HG02610 (cell line): ENCODE data around the gene ANKRD13C.
A peak's percentile ranks its signal among the peaks of the same experiment; 100 is the strongest.
"Not testable (repeated sequence)": the region's sequence is repeated elsewhere in the genome, so short reads cannot be mapped to it uniquely, and the experiment has no call there.

Experiments used
- ATAC-seq: cut with Tn5 transposase; IDR thresholded peaks from one replicate; pipeline ENCODE4 v1.9.1; 2021; ENCODE audit warnings: mild to moderate bottlenecking, moderate library complexity; ENCODE audit not compliant: unreplicated experiment

ANKRD13C gene, protein sequence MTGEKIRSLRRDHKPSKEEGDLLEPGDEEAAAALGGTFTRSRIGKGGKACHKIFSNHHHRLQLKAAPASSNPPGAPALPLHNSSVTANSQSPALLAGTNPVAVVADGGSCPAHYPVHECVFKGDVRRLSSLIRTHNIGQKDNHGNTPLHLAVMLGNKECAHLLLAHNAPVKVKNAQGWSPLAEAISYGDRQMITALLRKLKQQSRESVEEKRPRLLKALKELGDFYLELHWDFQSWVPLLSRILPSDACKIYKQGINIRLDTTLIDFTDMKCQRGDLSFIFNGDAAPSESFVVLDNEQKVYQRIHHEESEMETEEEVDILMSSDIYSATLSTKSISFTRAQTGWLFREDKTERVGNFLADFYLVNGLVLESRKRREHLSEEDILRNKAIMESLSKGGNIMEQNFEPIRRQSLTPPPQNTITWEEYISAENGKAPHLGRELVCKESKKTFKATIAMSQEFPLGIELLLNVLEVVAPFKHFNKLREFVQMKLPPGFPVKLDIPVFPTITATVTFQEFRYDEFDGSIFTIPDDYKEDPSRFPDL

DNA sequence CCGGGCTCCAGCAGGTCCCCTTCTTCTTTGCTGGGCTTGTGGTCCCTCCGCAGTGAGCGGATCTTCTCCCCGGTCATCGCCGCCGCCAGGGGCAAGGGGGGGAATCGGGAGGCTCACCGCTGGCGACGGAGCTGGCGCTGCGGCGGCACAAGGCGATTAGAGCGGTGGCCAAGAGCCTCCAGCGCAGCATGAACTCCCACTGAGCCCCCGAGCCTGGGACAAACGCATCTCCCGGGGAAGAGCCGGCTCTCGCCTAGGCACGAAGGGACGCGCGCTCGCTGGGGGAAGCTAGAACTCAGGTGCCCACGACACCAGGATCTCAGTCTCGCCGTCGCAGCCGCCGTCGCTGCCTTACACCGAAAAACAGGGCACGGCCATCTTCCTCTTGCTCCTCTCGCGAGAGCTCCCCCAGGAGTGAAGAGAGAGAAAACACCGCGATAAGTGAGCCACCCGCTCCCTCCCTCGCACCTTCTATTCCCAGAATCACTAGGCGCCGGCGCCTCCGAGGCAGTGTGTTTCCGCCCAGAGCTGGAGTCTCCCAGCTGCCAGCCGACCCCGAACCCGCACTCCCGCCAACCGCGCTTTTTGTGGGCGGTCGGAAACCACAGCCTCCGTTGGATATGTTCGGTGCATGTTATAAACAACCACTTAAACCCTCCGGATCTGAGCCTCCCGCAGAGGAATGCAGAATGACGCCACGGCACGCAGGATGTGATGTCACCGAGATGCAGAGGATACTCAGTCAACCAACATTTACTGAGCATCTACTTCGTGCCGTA lies at the start of gene ANKRD13C:
ANKRD13C (minus strand) TSS at position 391 of the 779 bp plus-strand sequence; CDS start at position 77, 314 bp downstream.
- peak; percentile 91 for ATAC-seq

DNA sequence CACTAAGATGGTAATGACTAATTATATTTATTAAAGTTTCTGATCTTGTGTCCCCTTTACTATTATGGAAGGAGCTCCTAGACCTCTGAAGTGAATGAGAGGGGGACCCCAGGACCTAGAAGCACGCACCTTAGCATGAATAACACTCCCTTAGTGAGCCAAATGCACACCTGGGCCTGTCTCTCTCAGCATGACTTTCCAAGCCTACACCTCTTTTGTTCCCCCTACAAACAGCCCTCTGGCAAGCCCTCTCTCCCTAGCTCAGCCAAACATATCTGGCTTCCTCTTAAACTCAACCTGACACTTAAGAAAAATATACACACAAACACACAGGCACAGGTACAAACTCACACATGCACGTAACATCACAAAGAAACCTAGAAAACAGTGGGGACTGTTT lies 49.2 kb upstream of the ANKRD13C start:
- no peak for ATAC-seq

DNA sequence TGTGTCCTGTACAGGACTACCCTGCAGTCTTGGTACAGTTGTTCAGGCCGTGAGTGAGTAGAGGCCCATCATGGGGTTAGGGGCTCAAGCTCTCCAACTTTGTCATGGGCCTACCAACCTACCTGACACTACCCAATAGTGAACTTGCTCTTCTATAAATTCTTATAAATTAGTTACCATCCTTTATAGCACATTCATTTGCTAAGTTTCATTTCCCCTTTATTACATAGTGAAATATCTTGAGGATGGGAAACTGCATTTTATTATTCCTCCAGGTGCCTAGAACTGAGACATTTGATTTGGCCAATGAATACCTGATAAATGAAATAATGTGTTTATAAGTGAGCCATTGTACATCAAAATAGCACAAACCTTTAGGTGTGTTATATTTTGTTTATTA lies 47.5 kb upstream of the ANKRD13C start:
- ATAC-seq = no peak

DNA sequence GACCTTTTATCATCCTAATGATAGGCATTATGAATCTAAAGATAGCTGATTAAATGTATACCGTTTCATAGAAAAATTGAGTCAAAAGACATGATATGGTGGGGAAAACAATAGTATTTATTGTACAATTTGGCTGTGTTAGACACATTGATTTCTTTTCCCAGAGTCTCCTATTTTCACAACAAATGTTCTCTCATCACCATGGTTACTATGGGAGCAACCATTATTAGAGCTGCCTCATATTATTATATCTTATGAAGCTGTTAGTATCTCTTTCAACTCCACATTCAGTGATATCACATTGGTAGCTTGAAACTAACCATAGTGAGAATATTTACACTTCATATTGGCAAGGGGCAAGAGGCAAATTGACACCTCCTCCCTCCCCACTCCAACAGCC lies 45.8 kb upstream of the ANKRD13C start:
- no peak for ATAC-seq

DNA sequence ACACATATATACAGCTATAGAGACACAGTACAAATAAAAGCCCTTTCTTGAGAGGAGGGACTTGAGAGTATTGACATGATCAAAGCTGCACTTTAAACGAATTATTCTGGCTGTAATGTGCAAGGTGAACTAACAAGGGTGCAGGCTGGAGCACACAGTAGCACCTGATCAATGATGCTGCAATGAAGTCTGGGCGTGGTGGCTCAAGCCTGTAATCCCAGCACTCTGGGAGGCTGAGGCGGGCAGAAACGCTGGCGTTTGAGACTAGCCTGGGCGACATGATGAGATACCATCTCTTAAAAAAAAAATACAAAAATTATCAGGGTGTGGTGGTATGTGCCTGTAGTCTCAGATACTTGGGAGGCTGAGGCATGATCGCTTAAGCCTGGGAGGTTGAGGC lies 42.5 kb upstream of the ANKRD13C start:
- no peak for ATAC-seq

DNA sequence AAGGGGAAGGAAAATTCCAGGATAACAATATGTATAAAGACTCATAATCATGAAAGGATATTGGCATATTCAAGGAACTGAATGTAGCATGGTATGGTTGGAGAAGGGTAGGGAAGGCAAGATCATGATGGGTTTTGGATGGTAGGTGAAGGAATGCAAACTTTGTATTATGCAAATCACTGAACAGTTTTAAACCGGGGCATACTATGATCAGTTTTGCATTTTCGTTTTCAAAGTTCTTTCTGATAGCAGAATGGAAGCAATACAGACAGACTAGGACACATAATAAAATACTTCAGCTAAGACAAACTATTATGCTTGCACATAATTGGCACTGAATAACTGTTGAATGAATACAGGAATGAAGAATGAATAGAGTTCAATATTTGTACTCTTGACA lies 42.1 kb upstream of the ANKRD13C start:
- no peak for ATAC-seq

DNA sequence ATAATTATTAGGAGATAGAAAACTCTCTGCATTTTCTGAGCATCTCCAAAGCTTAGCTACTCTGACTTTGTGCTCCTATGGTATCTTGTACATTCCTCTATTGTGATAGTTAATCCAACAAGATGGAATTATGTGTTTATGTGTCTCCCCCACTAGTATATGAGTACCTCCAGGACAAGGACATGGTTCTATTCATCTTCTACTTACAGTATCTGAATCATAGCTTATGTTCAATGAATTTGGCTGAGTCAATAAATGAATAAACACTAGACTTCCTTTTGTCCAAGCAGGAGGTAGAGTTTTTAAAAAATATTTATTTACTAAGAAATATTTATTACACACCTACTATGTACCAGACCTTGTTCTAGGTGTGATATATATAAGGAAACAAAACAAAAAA lies 38.1 kb upstream of the ANKRD13C start:
- ATAC-seq = no peak

DNA sequence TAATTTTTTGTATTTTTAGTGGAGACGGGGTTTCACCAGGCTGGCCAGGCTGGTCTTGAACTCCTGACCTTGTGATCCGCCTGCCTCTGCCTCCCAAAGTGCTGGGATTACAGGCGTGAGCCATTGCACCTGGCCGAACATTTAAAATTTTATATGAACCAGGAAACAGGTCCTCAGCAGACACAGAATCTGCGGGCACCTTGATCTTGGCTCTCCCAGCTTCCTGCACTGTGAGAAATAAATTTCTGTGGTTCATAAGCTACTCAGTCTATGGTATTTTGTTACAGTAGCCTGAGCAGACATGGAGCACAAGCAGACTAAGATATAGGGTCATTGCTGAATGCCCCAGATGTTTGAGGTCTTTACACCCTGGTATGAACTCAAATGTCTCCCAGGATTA lies 33.0 kb upstream of the ANKRD13C start:
- ATAC-seq = no peak

DNA sequence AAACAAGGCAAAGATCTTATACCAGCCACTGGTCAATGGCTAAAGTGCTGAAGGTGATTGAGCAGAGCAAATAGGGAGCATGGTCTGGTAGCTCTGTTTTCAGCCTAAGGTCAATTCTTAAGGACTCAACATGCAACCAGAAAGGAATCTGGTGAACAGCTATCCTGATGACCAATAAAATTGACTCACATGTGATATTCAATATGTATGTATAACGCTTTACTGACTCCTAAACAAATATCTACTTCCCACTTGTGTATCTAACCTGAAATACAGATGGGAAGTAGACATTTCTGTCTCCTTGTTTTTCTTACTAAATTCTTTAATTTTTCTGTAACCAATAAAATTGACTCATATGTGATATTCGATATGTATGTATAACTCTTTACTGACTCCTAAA lies 31.6 kb upstream of the ANKRD13C start:
- no peak for ATAC-seq

DNA sequence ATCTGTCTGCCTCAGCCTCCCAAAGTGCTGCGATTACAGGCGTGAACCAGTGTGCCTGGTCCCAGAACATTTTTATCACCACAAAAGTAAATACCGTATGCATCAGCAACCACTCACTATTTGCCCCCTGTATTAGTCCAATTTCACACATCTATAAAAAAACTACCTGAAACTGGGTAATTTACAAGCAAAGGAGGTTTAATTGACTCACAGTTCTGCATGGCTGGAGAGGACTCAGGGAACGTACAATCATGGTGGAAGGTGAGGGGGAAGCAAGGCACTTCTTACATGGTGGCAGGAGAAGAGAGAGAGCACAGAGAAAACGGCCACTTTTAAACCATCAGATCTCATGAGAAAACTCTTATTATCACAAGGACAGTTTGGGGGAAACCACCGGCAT lies 31.0 kb upstream of the ANKRD13C start:
- ATAC-seq = no peak

DNA sequence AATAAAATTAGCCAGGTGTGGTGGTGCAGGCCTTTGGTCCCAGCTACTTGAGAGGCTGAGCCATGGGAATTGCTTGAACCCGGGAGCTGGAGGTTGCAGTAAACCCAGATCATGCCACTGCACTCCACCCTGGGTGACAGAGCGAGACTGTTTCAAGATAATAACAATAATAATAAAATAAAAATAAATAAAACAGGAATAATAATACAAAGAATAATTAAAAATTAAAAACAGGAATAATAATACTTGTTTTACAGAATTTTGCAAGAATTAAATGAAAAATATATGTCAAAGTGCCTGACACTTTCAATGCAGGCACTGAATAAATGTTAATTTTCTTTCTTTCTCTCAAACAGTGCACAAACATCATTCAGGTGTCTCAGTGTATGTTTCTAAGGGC lies 30.0 kb upstream of the ANKRD13C start:
- no peak for ATAC-seq

DNA sequence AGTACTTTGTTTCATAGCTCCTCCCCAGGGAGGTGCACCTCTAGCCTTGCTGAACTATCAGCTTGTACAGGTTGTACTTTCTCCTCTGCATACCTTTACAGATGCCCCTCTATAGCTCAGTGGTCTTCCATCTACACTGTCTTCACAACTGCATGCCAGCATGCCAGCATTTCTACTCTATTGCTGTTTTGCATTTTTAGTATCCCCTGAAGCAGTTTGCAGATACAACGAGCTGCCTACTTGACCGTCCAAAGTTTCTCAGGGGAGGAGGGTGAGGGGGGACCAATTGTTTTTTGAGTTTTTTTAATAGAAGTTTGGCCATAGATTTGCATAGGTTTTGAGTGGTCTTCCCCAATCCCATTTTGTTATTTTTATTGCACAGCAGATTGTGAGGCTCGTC lies 29.0 kb upstream of the ANKRD13C start:
- no peak for ATAC-seq

DNA sequence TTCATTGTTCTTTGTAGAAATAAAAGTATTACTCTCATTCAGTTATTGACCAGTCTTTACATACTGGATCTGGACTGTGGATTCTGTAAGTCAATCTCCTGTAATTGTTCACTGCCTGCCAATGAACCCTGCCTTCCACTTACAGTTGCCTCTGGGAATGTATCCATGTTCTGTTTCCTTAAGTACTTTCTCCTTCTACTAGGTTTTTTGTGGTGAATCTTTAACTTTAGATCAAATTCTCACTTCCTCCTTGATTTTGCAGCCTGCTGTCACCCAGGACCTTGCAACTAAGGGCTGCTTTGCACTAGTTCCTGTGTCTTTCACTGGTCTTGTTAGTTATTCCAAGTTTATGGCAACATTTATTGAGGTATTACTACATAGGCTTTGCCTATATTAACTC lies 28.2 kb upstream of the ANKRD13C start:
- peak; percentile 65 for ATAC-seq

DNA sequence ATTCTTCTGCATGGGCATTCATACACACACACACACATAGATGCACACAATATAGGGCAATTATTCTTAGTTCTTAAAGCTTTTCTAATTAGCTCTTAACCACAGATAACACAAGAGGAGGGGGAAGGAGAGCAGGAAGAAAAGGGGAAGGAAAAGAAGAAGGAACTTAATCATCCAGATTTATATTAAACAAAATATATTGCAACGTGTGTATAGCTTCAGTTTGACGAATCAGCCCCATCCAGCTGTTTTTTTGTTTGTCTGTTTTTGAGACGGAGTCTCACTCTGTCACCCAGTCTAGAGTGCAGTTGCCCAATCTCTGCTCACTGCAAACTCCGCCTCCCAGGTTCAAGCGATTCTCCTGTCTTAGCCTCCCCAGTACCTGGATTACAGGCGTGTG lies 21.7 kb upstream of the ANKRD13C start:
- no peak for ATAC-seq

DNA sequence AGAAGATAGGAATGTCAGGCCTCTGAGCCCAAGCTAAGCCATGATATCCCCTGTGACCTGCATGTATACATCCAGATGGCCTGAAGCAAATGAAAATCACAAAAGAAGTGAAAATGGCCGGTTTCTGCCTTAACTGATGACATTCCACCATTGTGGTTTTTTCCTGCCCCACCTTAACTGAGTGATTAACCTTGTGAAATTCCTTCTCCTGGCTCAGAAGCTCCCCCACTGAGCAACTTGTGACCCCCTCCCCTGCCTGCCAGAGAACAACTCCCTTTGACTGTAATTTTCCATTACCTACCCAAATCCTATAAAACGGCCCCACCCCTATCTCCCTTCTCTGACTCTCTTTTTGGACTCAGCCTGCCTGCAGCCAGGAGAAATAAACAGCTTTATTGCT lies 19.1 kb upstream of the ANKRD13C start:
- ATAC-seq = not testable (repeated sequence)

DNA sequence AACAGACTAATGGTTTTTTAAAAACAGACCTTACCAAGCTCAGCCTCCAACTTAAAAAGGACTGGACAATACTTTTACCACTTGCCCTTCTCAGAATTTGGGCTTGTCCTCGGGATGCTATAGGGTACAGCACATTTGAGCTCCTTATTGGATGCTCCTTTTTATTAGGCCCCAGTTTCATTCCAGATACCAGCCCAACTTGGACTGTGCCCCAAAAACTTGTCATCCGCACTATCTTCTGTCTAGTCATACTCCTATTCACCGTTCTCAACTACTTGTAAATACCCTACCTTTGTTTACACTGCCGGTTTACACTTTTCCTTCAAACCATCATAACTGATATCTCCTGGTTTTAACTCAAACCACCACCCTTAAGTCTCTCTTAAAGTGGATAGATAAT lies 17.9 kb upstream of the ANKRD13C start:
- ATAC-seq = no peak

DNA sequence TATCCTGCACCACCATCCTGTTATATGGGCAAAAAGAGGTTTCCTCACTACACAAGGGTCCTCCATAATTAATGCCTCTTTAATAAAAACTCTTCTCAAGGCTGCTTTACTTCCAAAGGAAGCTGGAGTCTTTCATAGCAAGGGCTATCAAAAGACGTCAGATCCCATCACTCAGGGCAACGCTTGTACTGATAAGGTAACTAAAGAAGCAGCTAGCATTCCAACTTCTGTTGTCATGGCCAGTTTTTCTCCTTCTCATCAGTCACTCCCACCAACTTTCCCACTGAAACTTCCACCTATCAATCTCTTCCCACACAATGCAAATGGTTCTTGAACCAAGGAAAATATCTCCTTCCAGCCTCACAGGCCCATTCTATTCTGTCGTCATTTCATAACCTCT lies 17.1 kb upstream of the ANKRD13C start:
- not testable (repeated sequence) for ATAC-seq

DNA sequence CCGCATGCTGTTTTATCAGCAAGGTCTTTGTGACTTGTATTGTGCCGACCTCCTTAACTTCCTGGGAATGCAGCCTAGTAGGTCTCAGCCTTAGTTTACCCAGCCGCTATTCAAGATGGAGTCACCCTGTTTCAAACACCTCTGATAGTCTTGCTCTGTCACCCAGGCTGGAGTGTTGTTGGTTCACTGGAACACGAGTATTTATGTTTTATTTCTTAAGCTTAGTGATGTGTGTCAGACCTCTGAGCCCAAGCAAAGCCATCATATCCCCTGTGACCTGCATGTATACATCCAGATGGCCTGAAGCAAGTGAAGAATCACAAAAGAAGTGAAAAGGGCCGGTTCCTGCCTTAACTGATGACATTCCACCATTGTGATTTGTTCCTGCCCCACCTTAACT lies 12.9 kb upstream of the ANKRD13C start:
- not testable (repeated sequence) for ATAC-seq

DNA sequence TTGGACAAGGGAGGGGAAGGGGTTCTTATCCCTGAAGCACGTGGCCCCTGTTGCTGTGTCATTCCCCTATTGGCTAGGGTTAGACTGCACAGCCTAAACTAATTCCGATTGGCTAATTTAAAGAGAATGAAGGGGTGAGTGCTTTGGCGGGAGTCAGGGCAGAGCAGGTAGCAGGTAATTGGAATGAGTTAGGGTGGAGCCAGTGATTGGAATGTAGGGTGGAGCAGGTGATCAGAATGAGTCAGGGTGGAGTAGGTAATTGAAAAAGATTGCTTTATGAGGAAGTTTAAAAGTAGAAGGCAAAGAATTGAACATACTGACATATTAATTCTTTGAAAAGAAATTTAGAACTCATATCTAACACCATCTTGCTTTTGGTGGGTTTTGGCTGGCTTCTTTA lies 12.5 kb upstream of the ANKRD13C start:
- ATAC-seq = not testable (repeated sequence)

DNA sequence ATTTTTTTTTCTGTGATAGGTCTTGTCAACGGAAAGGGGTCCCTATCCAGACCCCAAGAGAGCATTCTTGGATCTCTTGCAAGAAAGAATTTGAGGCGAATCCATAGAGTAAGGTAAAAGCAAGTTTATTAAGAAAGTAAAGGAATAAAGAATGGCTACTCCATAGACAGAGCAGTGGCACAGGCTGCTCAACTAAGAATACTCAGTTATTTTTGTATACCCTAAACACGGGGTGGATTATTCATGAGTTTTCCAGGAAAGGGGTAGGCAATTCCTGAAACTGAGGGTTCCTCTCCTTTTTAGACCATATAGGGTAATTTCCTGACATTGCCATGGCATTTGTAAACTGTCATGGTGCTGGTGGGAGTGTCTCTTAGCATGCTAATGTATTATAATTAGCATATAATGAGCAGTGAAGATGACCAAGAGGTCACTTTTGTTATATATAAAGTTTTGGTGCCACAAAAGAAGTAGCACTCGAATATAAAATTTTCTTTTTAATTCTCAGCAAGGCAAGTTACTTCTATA lies 12.0 kb upstream of the ANKRD13C start:
- not testable (repeated sequence) for ATAC-seq

DNA sequence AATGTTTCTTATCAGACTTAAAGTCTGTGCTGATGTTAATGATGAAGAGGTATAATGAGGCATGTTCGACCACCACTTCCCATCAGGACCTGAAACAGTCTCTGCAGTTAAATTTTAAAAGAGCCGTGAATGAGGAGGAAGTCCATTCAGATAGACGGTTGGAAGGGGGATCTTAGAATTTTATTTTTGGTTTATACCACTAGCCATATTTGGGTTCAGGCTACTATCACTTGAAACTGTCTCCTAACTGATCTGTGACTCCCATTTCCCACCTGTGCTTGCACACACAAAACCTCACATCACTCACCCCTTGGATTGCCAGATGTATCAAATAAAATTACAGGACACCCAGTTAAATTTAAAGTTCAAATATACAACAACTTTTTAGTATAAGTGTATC lies 9.9 kb upstream of the ANKRD13C start:
- ATAC-seq = no peak
